NCI-H82 (cell line): ENCODE data around the gene AKAP14.
"Not testable (repeated sequence)": the region's sequence is repeated elsewhere in the genome, so short reads cannot be mapped to it uniquely, and the experiment has no call there.

Experiments used
- DNase-seq: peaks from one replicate; lab custom pipeline; 2025; lab: John Stamatoyannopoulos, UW

Gene AKAP14

DNA sequence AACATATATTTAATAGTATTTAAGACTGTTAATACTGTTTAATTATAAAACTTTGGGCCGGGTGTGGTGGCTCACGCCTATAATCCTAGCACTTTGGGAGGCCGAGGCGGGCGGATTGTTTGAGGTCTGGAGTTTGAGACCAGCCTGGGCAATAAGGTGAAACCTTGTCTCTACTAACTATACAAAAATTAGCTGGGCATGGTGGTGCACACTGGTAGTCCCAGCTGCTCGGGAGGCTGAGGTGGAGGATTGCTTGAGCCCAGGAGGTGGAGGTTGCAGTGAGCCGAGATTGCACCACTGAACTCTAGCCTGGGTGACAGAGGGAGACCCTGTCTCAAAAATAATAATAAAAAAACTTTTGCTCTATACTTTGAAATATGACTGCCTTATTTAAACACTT is 26.7 kb downstream of the AKAP14 start:
- not testable (repeated sequence) for DNase-seq

GRCh38 chrX:119935215-119935874 is 39.7 kb downstream of the AKAP14 start:
- DNase-seq: no peak

DNA sequence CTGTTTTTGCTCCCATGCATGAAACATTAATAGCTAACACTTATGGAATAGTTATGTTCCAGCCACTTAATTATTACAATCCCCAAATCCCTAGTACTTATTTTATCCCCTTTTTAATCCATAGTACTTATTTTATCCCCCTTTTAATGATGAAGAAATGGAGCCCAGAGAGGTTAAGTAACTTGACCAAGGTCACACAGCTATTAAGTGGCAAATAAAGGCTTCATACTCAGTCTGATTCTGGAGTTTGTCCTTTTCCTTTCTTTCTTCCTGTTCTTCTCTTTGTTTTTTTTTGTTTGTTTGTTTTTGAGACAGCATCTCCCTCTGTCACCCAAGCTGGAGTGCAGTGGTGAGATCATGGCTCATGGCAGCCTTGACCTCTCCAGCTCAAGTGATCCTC is 45.6 kb downstream of the AKAP14 start:
- no peak for DNase-seq

DNA sequence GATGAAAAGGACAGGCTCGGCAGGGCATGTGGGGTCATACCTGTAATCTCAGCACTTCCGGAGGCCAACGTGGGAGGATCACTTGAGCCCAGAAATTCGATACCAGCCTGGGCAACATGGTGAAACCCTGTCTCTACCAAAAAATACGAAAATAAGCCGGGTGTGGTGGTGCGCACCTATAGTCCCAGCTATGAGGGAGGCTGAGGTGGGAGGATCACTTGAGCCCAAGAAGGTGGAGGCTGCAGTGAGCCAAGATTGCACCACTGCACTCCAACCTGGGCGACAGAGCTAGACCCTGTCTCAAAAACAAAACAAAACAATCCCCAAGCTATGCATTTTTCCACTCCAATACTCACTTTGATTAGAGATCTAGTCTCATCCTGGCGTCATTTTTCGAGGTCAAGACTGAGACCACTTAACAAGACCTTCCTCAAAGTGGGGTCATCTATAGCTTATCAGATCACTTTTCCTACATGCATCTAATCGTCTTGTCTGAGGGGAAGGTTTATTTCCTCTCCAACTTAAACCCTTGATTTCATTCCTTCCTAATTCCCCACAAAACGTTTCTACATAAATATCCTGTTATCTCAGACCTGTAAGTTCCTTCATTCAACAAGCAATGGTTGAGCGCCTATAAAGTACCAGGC is 46.6 kb downstream of the AKAP14 start:
- DNase-seq: no peak

DNA sequence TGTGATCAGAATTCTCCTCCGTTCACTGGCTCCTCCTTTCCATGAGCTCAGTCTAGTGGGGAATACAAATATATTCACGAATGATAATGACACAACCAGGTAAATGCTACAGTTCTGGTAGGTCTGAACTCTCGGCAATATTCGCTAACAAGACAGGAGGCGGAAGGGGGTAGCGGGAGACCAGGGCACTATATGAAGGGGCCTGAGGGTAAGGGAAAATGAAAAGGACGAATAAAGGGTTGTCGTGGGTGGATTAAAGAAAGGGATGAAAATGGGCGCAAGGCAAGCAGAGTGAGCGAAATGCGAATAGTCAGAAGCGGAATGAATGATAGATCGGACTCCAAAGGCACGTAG is 47.1 kb downstream of the AKAP14 start:
- peak; percentile 51 for DNase-seq

GRCh38 chrX:119943185-119943988 is 47.7 kb downstream of the AKAP14 start, which contains the start of gene NKAP:
Gene NKAP (minus strand): TSS chrX:119943751. CDS start chrX:119943605, 146 bp downstream.
- DNase-seq: peak; percentile 92

DNA sequence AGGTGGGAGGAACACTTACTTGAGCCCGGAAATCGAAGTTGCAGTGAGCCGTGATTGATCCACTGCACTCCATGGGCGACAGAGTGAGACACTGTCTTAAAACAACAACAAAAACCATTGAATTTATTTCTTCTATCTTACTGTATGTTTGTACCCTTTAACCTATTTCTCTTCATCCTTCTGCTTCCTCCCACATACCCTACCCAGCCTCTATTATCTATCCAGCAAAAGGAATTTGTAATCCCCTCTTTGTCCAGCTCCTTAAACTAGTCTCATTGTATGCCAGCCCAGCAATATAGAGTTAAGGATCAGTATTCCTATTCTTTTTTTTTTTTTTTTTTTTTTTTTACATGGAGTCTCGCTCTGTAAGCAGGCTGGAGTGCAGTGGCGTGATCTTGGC is 49.8 kb downstream of the AKAP14 start:
- DNase-seq: no peak

- DNase-seq: peak; percentile 11
These were observed 52.7 kb downstream of the AKAP14 start for GRCh38 chrX:119948381-119948780.

- DNase-seq: no peak
These were observed 58.7 kb downstream of the AKAP14 start for GRCh38 chrX:119954374-119954773.

DNA sequence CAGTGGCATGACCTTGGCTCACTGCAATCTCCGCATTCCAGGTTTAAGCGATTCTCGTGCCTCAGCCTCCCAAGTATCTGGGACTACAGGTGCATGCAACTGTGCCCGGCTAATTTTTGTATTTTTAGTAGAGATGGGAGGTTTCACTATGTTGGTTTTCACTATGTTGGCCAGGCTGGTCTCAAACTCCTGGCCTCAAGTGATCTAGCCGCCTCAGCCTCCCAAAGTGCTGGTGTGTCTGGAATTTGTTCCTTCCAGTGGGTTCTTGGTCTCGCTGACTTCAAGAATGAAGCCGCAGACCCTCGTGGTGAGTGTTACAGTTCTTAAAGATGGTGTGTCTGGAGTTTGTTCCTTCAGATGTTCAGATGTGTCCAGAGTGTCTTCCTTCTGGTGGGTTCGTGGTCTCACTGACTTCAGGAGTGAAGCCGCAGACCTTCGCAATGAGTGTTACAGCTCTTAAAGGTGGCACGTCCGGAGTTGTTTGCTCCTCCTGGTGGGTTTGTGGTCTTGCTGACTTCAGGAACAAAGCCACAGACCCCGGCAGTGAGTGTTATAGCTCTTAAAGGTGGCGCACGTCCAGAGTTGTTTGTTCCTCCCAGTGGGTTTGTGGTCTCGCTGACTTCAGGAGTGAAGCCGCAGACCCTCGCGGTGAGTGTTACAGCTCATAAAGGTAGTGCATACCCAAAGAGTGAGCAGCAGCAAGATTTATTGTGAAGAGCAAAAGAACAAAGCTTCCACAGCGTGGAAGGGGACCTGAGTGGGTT is 60.3 kb downstream of the AKAP14 start:
- not testable (repeated sequence) for DNase-seq

GRCh38 chrX:119960625-119961024 is 64.9 kb downstream of the AKAP14 start:
- no peak for DNase-seq

DNA sequence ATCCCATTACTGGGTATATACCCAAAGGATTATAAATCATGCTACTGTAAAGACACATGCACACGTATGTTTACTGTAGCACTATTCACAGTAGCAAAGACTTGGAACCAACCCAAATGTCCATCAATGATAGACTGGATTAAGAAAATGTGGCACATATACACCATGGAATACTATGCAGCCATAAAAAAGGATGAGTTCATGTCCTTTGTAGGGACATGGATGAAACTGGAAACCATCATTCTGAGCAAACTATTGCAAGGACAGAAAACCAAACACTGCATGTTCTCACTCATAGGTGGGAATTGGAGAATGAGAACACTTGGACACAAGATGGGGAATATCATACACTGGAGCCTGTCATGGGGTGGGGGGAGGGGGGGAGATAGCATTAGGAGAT is 71.1 kb downstream of the AKAP14 start:
- DNase-seq: not testable (repeated sequence)
